ENCODE results near the gene NVL.

The NVL gene

GRCh38 chr1:224274970-224275626, 54.9 kb downstream of the NVL start:
- no peak for DNase-seq

DNA sequence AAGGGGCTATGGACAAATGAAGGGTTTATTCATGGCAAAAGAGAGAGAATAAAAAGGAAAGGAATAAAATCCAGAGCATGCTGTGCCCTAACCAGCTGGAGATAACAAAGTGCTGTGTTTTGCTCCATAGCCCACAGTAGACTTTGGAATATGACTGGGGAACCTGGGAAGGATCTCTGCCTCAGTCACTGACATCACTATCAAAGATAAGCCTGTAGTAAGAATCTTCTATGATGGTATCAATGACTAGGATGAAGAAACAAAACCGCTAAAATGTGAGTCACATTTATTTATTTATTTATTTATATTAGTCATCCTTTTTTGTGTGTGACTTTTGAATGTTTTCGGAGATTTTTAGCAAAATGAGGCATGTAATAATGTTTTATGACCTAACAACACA, 56.3 kb downstream of the NVL start:
- DNase-seq = no peak

DNA sequence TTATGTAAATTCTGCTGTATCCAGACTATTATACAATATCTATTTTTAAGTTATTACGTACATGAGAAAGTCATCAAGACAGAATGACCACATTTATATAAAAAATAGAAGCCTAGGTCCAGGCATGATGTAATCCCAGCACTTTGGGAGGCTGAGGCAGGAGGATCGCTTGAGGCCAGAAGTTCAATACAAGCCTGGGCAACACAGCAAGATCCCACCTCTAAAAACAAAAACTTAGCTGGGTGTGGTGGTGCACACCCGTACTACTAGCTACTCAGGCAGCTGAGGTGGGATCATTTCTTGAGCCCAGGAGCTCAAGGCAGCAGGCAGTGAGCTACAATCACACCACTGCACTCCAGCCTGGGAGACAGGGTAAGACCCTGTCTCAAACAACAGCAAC, 58.9 kb downstream of the NVL start:
- DNase-seq = no peak

- no peak for DNase-seq
Observed at GRCh38 chr1:224267925-224268324, 62.0 kb downstream of the NVL start.

- no peak for DNase-seq
Observed at GRCh38 chr1:224266915-224267856, 62.8 kb downstream of the NVL start.

DNA sequence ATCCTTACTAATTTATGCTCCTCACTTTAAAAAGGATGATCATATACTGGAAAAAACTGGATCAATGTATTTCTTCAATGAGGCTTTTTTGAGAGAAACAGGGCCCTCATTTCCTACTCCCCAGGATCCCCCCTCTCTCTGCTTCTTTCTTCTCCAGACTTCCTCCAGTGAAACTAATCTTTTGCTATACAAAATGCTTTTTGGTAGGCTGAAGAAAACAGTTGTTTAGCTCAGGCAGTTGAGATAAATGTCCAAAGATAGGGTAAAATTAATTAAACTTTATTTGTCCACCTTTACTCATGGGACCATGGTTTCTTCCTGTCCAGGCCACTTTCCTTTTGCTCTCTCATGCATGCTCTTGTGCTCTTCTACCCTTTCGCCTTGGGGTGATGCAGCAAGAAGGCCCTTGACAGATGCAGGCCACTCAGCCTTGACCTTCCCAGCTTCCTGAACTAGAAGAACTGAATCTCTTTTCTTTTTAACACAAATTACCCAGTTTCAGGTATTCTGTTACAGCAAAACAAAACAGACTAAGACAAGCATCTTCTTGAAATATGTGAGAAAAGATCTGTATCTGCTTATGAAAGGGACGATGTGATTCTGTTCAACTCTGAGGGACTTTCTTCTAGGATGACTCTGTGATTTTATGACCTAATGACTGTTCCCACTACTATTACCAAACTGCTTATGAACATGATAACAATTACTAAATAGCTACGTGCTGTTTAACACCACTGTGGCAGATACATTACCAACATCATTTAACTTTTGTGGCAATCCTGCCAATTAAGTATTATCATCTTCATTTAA, 63.7 kb downstream of the NVL start:
- DNase-seq = no peak

- DNase-seq = no peak
Observed at GRCh38 chr1:224264321-224264720, 65.7 kb downstream of the NVL start.

- DNase-seq = no peak
Observed at GRCh38 chr1:224262373-224263054, 67.5 kb downstream of the NVL start.

GRCh38 chr1:224259986-224260385, 70.0 kb downstream of the NVL start:
- no peak for DNase-seq

DNA sequence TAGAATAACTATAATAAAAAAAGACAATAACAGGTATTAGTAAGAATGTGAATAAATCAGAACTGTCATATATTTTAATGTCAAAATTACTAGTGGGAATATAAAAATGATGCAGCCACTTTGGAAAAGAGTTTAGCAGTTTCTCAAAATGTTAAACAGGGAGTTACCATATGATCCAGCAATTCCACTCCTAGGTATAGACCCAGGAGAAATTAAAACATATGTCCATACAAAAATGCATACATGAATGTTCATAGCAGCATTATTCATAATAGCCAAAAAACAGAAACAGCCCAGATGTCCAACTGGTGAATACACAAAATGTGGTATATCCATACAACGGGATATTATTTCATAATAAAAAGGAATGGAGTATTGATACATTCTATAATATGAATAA, 71.6 kb downstream of the NVL start:
- DNase-seq = no peak

- no peak for DNase-seq
Observed at GRCh38 chr1:224256640-224257039, 73.3 kb downstream of the NVL start.

DNA sequence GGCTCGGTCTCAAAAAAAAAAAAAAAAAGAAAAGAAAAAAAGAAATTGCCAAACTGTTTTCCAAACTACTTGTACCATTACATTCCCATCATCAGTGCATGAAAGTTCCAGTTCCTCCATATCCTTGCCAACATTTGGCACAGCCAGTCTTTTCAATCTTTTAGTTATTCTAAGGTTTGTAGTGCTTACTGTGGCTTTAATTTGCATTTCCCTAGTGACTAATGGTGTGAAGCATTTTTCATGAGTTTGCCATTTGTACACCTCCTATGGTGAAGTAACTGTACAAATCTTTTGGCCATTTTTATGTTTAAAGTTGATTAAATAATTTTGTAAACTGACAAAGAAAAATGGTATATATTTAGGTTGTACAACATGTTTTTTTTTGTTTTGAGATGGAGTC, 76.3 kb downstream of the NVL start:
- no peak for DNase-seq

GRCh38 chr1:224252479-224252878, 77.5 kb downstream of the NVL start:
- DNase-seq = no peak

GRCh38 chr1:224251741-224252146, 78.2 kb downstream of the NVL start:
- DNase-seq = no peak

DNA sequence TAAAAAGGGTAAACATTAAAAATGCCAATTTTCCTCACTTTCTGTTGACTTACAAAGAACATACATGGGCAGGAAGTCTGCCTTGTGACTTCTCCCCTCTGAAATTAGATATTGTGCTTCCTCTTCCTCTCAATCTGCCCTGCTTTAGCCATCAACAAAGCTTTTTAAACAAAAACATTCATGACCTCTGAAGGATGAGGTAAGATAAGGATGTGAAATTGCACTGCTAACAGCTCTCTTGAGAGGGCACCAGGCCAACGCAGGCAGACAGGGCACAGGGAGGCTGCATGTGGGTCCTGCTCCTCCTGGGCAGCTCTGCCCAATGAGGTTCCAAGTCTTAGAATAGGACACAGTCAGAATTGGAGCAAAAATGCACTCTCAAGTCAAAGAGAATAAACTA, 84.8 kb downstream of the NVL start:
- DNase-seq = no peak

DNA sequence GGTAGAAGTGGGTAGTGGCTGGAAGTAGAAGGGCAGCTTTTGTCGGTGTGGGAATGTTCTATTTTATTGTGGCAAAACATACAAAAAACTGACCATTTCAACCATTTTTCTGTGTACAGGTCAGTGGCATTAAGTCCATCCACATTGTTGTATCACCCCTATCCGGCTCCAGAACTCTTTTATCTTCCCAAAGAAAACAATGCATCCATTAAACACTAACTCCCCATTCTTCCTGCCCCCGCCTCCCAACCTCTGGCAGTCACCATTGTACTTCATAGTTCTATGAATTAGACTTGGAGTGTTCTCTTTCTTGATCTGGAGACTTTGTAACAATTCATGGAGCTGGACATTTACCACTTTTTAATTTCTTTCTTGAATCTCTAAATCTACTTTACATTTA, 91.2 kb downstream of the NVL start:
- DNase-seq = no peak

DNA sequence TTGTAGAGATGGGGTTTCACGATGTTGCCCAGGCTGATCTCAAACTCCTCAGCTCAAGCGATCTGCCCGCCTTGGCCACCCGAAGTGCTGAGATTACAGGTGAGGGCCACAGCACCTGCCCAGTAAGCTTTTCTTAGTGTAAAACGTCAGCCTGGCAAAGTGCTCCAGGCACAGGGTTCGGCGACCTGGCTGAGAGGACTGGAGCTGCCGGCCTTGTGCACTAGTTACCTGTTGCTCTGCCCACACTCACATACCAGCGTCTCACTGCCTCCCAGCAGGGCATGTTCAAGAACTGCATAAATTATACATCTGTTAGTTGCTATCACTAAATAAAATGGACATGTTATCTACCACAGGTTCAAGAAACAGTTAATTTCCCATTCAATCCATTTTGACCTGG, 91.8 kb downstream of the NVL start:
- DNase-seq = no peak

GRCh38 chr1:224237119-224237881, 92.7 kb downstream of the NVL start:
- DNase-seq = no peak

- no peak for DNase-seq
Observed at GRCh38 chr1:224235813-224236493, 94.0 kb downstream of the NVL start.

DNA sequence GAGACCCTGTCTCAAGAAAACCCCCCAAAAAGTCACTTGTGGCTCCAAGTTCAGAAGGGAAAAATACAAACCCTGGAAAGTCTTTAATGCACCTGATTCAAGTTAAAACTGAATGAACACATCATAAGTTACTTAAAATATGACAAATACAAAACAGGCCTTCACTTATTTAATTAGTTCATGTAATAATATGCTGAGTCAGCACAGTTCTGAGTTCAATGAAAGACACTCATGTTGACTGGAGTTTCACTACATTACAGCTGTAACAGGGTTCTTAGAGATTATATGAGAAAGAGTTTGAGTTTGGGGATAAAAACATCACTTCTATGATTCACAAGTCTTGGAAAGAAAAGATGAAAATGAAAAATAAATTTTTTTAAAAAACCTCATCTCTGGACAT, 96.0 kb downstream of the NVL start:
- no peak for DNase-seq

DNA sequence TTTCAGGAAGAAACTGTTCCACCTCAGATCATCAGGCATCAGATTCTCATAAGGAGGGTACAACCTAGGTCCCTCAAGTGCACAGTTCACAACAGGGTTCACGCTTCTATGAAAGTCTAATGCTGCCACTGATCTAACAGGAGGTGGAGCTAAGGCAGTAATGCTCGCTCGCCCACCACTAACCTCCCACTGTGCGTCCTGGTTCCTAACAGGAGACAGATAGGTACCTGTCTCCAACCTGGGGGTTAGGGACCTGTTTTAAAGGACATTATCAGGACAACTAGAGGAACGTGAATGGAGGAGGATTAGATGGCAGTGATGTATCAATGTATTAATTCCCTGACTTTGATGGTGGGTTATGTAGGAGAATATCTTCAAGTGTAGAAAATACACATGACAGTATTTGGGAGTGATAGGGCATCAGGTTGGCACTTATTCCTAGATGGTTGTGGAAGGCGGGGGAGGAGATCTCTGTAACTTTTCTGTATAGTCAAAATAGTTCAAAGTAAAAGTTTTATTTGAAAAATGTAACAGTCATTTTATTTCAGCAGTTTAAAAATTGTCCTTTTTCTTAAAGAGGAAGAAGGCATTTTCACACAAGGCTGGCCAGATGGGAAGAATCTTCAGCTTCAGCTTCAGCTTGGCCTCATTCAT, 103.0 kb downstream of the NVL start:
- no peak for DNase-seq
